NCI-H226 (cell line): ENCODE results near the gene COL9A2.

ENCODE experiments used
- DNase-seq: peaks from one replicate; pipeline ENCODE4 v3.0.0-alpha.2; 2015

Gene COL9A2

DNA sequence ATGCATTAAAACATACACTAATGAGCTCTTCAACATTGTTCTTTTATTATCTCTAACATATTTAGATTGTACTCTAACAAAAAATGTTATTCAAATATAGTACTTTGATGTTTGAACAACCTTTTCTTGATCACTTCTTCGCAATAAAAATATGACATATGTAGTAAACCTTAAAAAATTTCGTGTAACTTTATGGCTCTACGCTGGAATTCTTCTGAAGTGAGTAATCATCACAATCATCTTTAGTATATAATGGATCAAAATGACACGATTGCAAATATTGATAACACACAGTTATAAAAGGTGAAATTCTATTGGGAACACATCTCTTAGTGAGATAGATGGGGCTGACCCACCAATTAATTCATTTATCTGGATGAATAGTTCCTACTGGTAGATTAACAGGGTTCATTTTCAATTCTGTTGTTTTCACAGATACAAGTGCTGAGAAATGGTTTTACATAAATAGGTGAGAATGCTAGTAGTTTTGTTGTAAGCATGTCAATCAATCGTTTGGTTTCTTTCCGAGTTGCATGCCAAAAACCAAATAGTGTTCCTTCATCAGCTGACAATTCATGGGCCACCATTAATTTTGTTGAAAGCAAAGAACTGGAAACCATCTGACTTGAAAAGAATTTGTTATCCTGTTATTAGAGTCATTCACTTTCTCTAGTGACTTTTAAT, 60.5 kb downstream of the COL9A2 start:
- DNase-seq = no peak

DNA sequence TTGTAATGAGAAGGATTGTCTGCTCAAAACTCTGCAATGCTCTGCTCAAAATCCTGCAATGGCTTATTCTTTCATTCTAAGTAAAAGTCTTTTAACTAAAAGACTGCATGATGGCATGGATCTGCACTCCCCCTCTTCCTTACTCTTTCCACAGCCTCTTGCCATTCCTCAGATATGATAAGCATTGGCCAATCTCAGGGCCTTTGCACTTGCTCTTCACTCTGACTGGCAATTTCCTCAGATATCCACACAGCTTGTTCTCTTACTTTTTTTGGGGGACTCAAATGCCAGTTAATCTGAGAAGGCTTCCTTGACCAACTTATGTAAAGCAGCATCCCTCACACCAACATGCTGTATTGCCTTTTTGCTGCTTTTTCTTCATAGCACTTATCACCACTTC, 61.9 kb downstream of the COL9A2 start:
- no peak for DNase-seq

DNA sequence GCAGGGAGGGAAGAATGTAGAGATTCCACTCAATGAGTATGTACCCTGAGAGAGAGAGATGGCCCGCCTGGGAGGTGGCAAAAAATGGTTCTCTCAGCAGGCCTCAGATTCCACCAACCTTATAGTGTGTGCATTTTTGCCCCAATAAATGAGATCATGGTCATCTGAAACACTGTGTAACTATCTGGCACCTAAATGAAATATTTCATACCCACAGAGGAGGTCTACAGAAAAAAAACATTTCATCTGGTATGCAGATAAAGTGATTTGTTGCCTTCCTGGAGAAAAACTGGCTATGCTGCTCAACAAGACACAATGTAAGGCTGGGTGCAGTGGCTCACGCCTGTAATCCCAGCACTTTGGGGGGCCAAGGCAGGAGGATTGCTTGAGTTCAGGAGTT, 64.5 kb downstream of the COL9A2 start:
- DNase-seq = peak; percentile 28

DNA sequence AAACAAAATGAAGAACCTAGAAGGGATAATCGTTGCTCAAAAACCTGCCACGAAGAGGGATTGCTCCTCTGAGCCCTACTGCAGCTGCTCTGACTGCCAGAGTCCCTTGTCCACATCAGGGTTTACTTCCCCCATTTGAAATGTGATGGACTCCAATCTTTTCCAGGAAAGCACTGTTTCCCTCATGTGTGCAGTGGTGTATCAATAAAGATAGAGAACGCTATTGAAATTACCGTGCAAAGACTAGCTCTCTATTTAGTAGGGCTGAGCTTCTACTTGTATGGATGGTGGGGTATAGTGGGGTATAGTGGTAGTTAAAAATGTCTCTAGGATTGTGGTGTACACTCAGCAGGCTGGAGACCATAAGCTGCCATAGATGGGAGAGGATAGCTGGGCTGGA, 65.6 kb downstream of the COL9A2 start:
- DNase-seq = no peak
